GM10847 (cell line): ENCODE measurements around the gene ZNF664.

Source experiments
- POLR2A ChIP-seq: IDR thresholded peaks from 2 replicates; pipeline ENCODE4 v1.6.1; 2011; ENCODE audit not compliant: insufficient read length; ENCODE audit errors: extremely low read depth

The ZNF664 gene

DNA sequence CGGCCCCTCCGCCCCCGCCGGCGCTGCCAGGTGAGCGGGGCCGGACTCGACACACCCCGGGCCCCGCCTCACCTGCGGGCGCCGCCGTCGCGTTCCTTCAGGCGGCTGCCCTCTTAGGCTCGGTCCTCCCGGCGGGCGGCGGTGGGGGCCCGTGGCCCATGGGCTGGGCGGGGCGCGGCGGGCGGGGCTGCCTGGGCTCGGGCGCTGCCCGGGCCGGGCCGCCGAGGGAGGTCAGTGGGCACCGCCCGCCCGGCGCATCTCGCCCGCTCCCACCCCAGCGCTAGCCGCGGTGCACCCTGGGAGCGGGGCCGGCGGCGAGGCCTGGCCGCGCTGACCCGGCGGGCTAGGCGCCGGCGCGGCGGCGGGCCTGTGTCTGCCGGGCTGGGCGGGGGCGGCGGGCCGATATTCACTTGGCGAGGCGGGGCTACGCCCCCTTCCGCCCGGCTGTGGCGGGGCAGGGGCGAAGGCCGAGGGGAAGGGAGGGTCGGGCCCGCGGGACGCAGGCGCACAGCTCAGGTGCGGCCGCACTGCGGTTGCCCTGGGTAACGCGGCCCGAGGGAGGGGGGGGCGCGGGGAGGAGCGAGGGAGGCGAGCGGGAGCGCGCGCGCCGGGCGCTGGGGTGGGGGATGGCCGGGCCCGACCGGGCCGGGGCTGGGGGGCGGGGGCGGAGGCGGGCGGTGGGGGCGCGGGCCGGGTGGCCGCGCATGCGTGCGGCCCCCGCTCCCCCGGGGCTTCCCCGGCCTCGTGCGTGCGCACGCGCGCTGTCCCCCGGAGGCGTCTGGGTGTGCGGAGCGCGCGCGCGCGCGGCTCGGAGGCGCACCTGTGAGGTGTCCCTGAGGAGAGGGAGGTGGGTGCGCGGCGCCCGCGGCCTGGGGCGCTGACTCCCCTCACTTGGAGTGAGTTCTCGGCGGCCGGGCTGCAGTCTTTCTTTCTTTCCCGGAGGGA is at the start of gene ZNF664, which contains the start of gene CCDC92:
Gene ZNF664 (plus strand): TSS at position 759 of the 945 bp plus-strand sequence. CDS start 38,930 bp downstream, outside the sequence.
Gene CCDC92 (minus strand): TSS at position 375 of the 945 bp plus-strand sequence. CDS start 28,526 bp downstream, outside the sequence.
- peak; percentile 68 for TF ChIP-seq POLR2A

DNA sequence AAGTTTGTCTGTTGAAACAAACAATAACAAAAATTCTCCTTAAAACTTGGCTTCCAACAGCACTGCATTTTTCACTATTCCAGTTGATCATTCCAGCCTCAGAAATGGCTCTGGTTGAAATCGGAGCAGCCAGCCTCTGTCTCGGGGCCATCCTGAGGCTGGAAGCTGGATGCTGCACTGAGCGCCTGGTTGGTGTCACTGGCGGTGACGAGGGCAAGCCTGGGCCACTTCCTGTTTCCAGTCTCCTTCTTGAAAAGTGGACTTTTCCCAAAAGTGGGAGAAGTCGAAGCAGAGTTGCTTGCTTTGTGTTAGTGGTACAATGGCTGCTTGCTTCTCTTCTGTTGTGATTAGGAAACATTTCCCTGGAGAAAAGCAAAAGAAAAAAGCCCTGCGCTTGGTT is 49.1 kb upstream of the ZNF664 start:
- TF ChIP-seq POLR2A = no peak

DNA sequence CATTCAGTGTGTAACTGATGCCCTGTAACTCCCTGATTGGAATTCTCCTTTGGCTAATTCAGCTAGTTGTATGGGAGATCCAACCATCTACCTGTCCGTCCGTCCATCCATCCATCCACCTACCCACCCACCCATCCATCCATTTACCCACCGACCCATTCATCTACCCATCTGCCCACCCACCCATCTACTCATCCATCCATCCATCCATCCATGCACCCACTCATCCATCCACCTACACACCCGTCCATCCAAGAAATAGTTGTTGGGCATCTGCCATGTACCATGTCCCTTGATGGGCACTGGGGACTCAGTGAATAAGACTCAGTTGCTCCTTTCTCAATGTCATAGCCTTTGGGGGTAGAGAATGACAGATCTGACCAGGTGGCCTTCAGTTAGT is 48.5 kb upstream of the ZNF664 start:
- TF ChIP-seq POLR2A = no peak

DNA sequence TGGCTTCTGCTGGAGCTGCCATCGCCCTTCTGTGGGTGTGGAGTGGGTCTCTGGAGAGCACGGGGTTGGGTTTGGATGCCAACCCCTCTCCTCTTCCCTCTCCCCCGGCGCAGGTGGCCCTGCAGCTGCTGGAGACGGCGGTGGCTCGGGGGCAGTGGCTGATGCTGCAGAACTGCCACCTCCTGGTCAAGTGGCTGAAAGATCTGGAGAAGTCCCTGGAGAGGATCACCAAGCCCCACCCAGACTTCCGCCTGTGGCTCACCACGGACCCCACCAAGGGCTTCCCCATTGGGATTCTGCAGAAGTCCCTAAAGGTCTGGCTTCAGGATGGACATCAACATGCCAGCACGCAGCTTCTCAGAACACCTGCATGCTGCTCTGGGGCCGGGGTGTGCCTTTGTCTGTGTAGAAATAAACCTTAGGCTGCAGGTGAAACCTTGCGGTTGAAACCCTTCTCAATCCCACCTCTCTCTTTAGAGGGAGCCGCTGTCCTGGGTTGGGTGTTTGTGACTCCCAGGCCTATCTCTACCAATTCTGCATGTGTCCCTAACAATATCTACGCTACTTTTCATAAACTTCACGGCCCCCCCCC is 44.6 kb upstream of the ZNF664 start:
- TF ChIP-seq POLR2A = no peak

DNA sequence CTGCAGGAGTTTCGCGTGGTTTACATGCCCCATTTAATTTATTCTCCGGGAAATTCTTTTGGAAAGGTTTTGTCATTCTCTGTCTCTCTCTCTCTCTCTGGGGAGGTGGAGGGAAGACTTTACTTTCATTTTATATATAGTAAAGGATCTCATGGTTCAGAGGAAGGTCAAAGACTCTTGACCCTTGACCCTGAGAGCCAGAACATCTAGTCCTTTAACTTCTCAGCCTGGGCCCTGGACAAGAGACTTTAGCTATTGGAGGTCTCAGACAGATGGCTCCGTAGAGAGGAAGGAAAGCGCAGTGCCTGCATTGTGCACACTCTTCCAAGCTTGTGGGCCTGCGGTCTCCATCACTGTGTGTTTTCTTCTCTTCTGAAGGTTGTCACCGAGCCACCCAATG is 44.1 kb upstream of the ZNF664 start:
- TF ChIP-seq POLR2A = no peak

DNA sequence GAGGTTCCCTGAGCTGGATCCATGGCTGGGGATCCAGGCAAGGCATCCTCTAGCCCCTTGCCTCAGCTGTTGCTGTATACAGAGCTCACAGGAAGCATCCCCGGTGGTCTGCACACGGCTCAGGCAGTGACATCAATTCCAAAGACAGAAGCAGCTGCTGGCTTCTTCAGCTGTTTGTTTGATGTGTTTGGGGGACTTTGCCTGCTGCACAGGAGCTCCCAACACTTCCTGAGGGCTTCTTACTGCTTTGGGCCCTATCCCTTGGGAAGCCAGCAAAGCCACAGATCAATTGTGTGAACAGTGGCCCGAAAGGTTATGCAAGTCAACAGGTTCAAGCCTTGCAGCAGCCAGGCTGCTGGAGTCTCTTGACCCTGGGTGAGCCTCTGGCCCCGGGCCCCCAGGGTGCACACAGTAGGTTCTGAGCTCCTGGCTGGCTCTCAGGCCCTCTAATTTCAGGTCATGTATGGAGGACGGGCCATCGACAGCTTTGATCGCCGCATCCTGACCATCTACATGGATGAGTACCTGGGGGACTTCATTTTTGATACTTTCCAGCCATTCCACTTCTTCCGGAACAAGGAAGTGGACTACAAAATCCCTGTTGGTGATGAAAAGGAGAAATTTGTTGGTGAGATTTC is 43.0 kb upstream of the ZNF664 start:
- TF ChIP-seq POLR2A = no peak

DNA sequence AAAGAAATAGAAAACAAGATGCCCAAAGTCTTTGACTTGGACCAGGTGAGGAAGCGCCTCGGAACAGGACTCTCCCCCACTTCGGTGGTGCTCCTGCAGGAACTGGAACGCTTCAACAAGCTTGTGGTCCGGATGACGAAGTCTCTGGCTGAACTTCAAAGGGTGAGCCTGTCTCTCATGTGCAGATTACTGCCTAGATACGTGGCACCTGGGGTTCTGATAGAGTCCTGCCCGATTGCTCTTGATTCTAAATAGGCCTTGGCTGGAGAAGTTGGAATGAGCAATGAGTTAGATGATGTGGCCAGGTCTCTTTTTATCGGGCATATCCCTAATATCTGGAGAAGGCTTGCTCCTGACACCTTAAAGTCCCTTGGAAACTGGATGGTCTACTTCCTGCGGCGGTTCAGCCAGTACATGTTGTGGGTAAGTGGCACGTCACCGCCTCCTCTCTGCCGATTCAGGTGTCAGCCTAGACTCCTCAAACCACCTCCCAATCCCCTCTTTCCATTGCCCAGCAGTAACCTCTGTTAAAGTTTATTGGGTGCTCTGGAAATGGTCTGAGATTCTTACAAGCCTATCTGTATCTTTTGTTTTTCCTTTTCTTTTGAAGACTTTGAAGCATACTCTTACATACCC is 41.2 kb upstream of the ZNF664 start:
- no peak for TF ChIP-seq POLR2A

DNA sequence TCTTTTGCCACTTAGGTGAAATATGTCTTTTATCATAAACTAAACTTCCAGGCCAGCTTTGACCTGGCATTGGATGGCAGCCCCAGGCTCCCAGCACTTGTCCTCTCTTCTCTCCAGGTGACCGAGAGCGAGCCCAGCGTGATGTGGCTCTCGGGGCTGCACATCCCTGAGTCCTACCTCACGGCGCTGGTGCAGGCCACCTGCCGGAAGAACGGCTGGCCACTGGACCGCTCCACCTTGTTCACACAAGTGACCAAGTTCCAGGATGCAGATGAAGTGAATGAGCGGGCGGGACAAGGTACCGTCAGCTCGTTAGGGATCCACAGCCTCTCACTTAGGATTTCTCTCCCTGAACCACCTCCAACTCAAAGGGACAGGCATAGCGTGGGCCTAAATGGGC is 39.8 kb upstream of the ZNF664 start:
- TF ChIP-seq POLR2A = no peak

DNA sequence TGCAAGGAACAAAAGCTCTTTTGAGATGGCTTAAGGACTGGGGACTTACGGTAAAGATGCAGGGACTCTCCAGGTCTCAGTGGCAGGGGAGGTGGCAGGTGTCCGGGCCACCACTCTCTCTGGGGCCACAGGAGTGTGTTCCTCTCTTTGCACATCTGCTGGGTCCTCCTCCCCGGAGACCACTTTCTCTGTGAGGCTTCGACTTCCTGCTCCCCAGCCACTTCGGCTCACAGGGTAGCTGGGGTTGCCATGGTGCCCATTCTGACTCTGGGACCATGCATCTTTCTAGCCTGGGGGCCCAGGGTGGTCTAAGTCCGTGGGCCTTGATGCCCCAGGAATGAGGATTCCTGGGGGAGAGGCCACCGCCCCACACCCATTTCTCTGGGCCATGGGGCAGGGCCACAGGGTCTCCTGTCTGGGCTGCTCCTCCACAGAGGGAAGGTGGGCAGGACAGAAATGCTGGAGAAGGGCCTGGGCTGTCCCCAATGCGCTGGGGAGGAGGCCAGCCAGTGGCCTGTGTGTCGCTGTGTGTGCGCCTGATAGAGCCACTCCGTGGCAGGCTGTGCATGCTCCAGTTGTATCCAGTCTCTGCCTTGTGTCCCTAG is 38.9 kb upstream of the ZNF664 start:
- no peak for TF ChIP-seq POLR2A

DNA sequence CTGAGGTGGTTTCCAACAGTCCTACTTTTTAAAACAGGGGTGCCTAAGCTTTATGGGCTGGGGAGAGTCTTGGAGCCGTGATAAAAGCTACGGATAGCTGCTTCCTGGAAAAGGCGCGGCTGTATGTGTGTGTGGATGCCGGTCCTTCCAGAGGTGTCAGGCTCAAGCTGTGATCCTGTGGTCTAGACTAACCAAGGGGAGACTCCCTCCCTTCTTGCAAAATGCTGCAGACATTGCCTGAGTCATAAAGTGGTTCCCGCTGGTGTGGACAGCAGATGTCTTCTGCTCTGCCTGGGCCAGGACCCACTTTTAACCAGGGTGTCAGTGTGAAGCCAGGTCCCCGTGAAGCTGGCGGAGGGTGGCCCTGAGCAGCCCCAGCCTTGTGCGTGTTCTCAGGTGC is 38.2 kb upstream of the ZNF664 start:
- TF ChIP-seq POLR2A = no peak

DNA sequence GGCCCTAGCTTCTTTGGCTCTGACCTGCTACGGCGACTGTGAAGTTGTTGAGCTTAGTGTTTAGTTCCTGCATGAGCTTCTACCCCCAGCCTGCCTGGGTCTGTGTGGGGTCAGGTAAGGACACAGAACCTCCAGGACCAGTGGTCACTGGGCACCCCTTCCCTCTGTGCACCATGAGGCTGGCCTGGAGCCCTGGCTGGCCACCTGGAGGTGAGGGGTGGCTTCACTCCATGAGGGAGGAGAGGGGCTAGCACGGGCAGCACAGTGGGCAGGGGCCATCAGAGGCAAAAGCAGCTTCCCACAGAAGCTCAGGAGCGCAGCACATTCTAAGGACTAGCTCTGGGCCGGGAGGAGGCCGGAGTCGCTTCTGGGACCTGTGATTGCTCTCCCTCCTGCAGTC is 37.1 kb upstream of the ZNF664 start:
- TF ChIP-seq POLR2A = no peak

DNA sequence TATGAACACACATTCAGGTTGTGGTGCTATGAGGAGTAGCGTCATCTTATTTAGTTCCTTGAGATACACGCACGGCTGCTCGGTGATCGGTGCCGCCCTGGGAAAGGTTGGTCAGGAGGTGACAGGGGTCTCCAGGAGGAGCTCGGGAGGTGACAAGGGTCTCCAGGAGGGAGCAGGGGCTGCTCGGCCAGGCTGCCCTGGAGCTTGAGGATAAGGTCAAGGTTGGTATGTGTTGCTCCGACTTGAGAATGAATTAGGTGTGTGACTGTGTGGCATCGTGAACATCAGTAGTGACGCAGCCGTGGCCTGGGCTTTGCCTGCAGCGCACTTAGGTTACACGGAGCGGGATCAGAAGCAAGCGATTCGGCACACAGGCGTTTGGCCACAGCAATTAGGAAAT is 36.5 kb upstream of the ZNF664 start:
- TF ChIP-seq POLR2A = no peak

DNA sequence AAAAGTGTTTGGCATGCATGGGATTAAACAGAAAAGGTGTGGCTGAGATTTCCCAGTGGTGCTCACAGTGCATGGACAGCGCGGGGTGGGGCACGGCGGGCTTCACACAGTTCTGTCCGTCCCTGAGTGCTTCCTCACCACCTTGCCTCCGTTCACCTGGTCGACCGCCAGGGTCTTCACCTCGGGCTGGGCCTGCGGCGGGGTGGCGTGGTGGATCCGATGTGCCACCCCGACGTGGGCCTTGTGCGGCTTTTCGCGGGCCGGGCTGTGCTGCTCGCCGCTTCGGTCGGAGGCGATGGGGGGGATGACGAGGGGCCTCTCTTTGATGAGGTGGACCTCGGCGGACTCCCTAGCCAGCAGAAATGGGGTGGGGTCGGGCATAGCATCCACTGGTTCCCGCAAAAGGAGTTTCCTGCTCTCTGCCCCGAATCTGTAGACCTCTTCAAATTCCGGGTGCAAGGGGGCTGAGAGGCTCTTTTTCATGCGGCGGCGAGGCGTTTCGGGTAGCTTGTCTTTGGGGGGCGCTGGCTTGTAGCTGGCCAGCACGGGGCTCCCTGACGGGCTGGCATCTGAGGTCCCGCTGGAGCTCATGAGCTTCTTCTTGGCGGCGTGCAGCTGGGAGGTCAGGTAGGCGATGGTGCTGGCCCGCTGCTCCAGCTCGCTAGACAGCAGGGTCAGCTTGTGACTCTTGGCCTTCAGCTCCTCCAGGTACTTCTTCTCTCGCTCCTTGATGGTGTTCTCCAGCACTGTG is 35.9 kb upstream of the ZNF664 start:
- TF ChIP-seq POLR2A = no peak
